OCI-LY1 (cell line): Measurements from ENCODE around the gene MCF2L2.
"Not testable (repeated sequence)": the region's sequence is repeated elsewhere in the genome, so short reads cannot be mapped to it uniquely, and the experiment has no call there.

Experiments used
- H2AFZ ChIP-seq: fragments of 200-600 bp; sonication (generic), shearing (Covaris generic); 2 replicates; pipeline ENCODE4 v1.6.0; 2014; ENCODE audit warnings: antibody characterized with exemption, mild to moderate bottlenecking, low read length
- H3F3A ChIP-seq: fragments of 200-600 bp; sonication (generic), shearing (Covaris generic); 2 replicates; pipeline ENCODE4 v1.6.0; 2014; ENCODE audit warnings: mild to moderate bottlenecking, antibody characterized with exemption, low read length, moderate library complexity; ENCODE audit not compliant: insufficient read depth
- H3K27ac ChIP-seq: fragments of 200-600 bp; sonication (generic); 2 replicates; pipeline ENCODE4 v1.5.1; 2014; ENCODE audit warnings: low read length, mixed run types, mild to moderate bottlenecking, low read depth; ENCODE audit not compliant: poor library complexity, severe bottlenecking
- H3K27me3 ChIP-seq: fragments of 200-600 bp; sonication (generic); 2 replicates; pipeline ENCODE4 v1.6.0; 2014; ENCODE audit warnings: antibody characterized with exemption, mild to moderate bottlenecking, low read length, moderate library complexity; ENCODE audit not compliant: insufficient read depth
- H3K36me3 ChIP-seq: fragments of 200-600 bp; sonication (generic); 2 replicates; pipeline ENCODE4 v1.6.1; 2014; ENCODE audit warnings: mild to moderate bottlenecking, antibody characterized with exemption, low read length, moderate library complexity, mixed read lengths; ENCODE audit not compliant: insufficient read depth
- H3K4me1 ChIP-seq: fragments of 200-600 bp; sonication (generic); 2 replicates; pipeline ENCODE4 v1.5.1; 2014; ENCODE audit warnings: mild to moderate bottlenecking, low read length, moderate library complexity; ENCODE audit not compliant: insufficient read depth, severe bottlenecking
- H3K4me2 ChIP-seq: fragments of 200-600 bp; sonication (generic), shearing (Covaris generic); 2 replicates; pipeline ENCODE4 v1.6.1; 2014; ENCODE audit warnings: low read length
- H3K4me3 ChIP-seq: fragments of 200-600 bp; sonication (generic); 2 replicates; pipeline ENCODE4 v1.5.1; 2014; ENCODE audit warnings: low read length, low read depth, mild to moderate bottlenecking, mixed read lengths; ENCODE audit not compliant: poor library complexity, severe bottlenecking
- H3K79me2 ChIP-seq: fragments of 200-600 bp; shearing (Covaris generic); 2 replicates; pipeline ENCODE4 v1.6.1; 2016; ENCODE audit warnings: mixed run types, low read length, mixed read lengths; ENCODE audit not compliant: insufficient read depth
- H3K9ac ChIP-seq: fragments of 200-600 bp; sonication (generic), shearing (Covaris generic); 2 replicates; pipeline ENCODE4 v1.6.1; 2014; ENCODE audit warnings: mild to moderate bottlenecking, low read length, mixed read lengths
- H3K9me2 ChIP-seq: fragments of 200-600 bp; sonication (generic), shearing (Covaris generic); 2 replicates; pipeline ENCODE4 v1.6.1; 2014; ENCODE audit warnings: low read depth, mild to moderate bottlenecking, low read length, mixed read lengths
- H3K9me3 ChIP-seq: fragments of 200-600 bp; shearing (Covaris generic); 2 replicates; pipeline ENCODE4 v1.6.1; 2014; ENCODE audit warnings: low read length, mixed read lengths
- H4K20me1 ChIP-seq: fragments of 200-600 bp; sonication (generic), shearing (Covaris generic); 2 replicates; pipeline ENCODE4 v1.6.0; 2016; ENCODE audit warnings: mild to moderate bottlenecking, low read length; ENCODE audit not compliant: insufficient read depth
- EZH2 ChIP-seq: fragments of 200-600 bp; sonication (generic), shearing (Covaris generic); IDR thresholded peaks from 2 replicates; pipeline ENCODE4 v1.8.0; 2017; ENCODE audit warnings: borderline replicate concordance, mixed run types, mild to moderate bottlenecking, antibody characterized with exemption, low read length, moderate library complexity, mixed read lengths
- TF ChIP-seq, protein P1 (sequence below): fragments of 200-600 bp; sonication (generic), shearing (Covaris generic); IDR thresholded peaks from 2 replicates; pipeline ENCODE4 v1.5.1; 2017; ENCODE audit warnings: mild to moderate bottlenecking, antibody characterized with exemption, low read length, moderate library complexity, mixed read lengths

MCF2L2 gene

DNA sequence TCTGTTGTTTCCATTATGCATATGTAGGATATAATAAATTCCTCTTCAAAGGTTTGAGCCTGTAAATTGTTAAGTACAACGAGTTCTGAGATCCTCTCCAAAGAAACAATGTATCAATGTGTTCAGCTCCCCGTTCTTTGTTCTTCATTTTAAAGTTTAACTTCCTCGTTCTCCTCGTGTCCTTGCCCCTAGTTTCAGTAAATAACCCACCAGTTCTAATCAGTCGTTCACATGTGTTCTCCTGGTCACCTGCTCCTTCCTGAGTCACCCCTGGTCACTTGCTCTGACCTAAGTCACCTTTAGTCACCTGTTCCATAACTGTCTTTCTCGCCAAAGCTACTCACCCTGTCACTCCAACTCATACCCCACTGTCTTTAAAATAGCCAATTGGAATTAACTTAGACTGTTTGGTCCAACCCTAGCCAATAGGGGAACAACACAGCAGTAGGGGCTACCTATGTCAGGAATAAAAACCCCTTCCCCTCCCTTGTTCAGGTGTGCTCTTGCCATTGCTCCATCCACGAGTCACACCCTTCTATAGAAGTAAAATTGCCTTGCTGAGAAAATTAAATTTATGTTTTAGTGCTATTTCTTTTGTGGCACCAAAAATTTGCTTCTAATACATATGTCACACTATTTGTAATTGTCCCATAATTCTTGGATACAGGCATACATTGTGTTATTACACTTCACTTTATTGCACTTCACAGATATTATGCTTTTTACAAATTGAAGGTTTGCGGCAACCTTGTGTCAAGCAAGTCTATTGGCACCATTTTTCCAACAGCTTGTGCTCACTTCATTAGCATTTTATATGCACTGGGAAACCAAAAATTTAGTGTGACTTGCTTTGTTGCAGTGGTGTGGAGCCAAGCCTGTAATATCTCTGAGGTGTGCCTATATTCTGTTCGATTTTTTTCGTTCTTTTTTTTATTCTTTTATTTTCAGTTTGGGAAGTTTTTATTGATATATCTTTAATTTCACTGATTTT is 15.3 kb upstream of the MCF2L2 start:
- Histone ChIP-seq H3K4me1 (peaks cover 12% of the 10 kb centered on the region), H4K20me1 (no peaks in the 10 kb centered on the region), H3K9me3 (peaks cover 19% of the 10 kb centered on the region), H3K9ac (no peak overlapping the region), H3K27me3 (peaks cover 3% of the 10 kb centered on the region; the same call in 1 of the 2 replicates), H3F3A (no peaks in the 10 kb centered on the region), H3K4me3 (no peak overlapping the region), H2AFZ (no peak overlapping the region), H3K27ac (no peak overlapping the region), H3K4me2 (no peak overlapping the region), H3K9me2 (no peaks in the 10 kb centered on the region), H3K79me2 (no peaks in the 10 kb centered on the region), H3K36me3 (no peaks in the 10 kb centered on the region; the same call in 1 of the 2 replicates)
- no peak for TF ChIP-seq EZH2

- Histone ChIP-seq H3K27ac (no peak overlapping the region), H3K4me1 (peaks cover 7% of the 10 kb centered on the region), H3K79me2 (no peaks in the 10 kb centered on the region), H4K20me1 (no peaks in the 10 kb centered on the region), H3K36me3 (no peaks in the 10 kb centered on the region; the same call in 1 of the 2 replicates), H2AFZ (no peak overlapping the region), H3K9ac (no peak overlapping the region), H3K9me3 (peaks cover 19% of the 10 kb centered on the region), H3F3A (no peaks in the 10 kb centered on the region), H3K4me3 (no peak overlapping the region), H3K4me2 (no peak overlapping the region), H3K27me3 (peaks cover 3% of the 10 kb centered on the region; the same call in 1 of the 2 replicates), H3K9me2 (no peaks in the 10 kb centered on the region)
- no peak for TF ChIP-seq EZH2
Measured at GRCh38 chr3:183442994-183443393, 14.6 kb upstream of the MCF2L2 start.

GRCh38 chr3:183440521-183440920 is 12.1 kb upstream of the MCF2L2 start:
- H2AFZ ChIP-seq, H3K4me1 ChIP-seq, H3K36me3 ChIP-seq, H3K4me3 ChIP-seq, H3K27me3 ChIP-seq, H4K20me1 ChIP-seq, H3K27ac ChIP-seq, H3K9ac ChIP-seq, H3K4me2 ChIP-seq, H3K9me2 ChIP-seq, H3K79me2 ChIP-seq, H3F3A ChIP-seq: not testable (repeated sequence)
- H3K9me3 ChIP-seq: peaks cover 19% of the 10 kb centered on the region

- Histone ChIP-seq H3K36me3 (no peaks in the 10 kb centered on the region; the same call in 1 of the 2 replicates), H3K4me3 (no peak overlapping the region), H2AFZ (no peak overlapping the region), H3K9ac (no peak overlapping the region), H3K9me2 (no peaks in the 10 kb centered on the region), H3F3A (no peaks in the 10 kb centered on the region), H3K27ac (no peak overlapping the region), H3K27me3 (peaks cover 3% of the 10 kb centered on the region; the same call in 1 of the 2 replicates), H3K79me2 (no peaks in the 10 kb centered on the region), H3K9me3 (peaks cover 17% of the 10 kb centered on the region), H3K4me2 (no peak overlapping the region), H4K20me1 (no peaks in the 10 kb centered on the region), H3K4me1 (no peaks in the 10 kb centered on the region)
- TF ChIP-seq, protein P1, sequence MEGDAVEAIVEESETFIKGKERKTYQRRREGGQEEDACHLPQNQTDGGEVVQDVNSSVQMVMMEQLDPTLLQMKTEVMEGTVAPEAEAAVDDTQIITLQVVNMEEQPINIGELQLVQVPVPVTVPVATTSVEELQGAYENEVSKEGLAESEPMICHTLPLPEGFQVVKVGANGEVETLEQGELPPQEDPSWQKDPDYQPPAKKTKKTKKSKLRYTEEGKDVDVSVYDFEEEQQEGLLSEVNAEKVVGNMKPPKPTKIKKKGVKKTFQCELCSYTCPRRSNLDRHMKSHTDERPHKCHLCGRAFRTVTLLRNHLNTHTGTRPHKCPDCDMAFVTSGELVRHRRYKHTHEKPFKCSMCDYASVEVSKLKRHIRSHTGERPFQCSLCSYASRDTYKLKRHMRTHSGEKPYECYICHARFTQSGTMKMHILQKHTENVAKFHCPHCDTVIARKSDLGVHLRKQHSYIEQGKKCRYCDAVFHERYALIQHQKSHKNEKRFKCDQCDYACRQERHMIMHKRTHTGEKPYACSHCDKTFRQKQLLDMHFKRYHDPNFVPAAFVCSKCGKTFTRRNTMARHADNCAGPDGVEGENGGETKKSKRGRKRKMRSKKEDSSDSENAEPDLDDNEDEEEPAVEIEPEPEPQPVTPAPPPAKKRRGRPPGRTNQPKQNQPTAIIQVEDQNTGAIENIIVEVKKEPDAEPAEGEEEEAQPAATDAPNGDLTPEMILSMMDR: no peak
- TF ChIP-seq EZH2: no peak
Measured at GRCh38 chr3:183439515-183439914, 11.1 kb upstream of the MCF2L2 start.
